Measurements from ENCODE around the gene SLC48A1. TPM values are rescaled to one million over a fixed set of nuclear protein-coding genes. Genes with fewer than 3 reads are reported as not detected.

The SLC48A1 gene
- polyA plus RNA-seq, 1 donor (not counting 4 experiments of a cell fraction or from before 2014, with no cell fraction given): 8.1 TPM

GRCh38 chr12:47746073-47746472 is 27.0 kb upstream of the SLC48A1 start:
- no peak overlapping the region for H3K9ac ChIP-seq (ENCODE audit: control insufficient read depth, extremely low read depth, insufficient read depth, low read length)
- H3K9me3 ChIP-seq (ENCODE audit: control insufficient read depth, low read depth, low read length): no peaks in the 10 kb centered on the region
- no peak overlapping the region for H3K4me3 ChIP-seq (ENCODE audit: control insufficient read depth in 2 of 3, extremely low read depth in 1 of 3, insufficient read depth in 2 of 3, low read depth in 1 of 3, low read length in 3 of 3)
- no peaks in the 10 kb centered on the region for H3K9me1 ChIP-seq (ENCODE audit: control insufficient read depth, extremely low read depth, insufficient read depth, low read length)
- FAIRE-seq (no peak), DNase-seq (ENCODE audit: low read depth, low spot score) (no peak)
- no peak overlapping the region for H2AFZ ChIP-seq (ENCODE audit: control insufficient read depth, low read length)
- TF ChIP-seq EZH2 (IDR thresholded peaks at IDR 0.05; ENCODE audit: low read length) (no peak), CTCF (optimal IDR thresholded peaks at IDR 0.05 in 1 of 3, IDR thresholded peaks at IDR 0.05 in 1 of 3, conservative IDR thresholded peaks at IDR 0.05 in 1 of 3; ENCODE audit: extremely low read depth in 1 of 3, insufficient read depth in 2 of 3, low read length in 3 of 3) (no peak)
- peaks cover 8 to 23% of the 10 kb centered on the region in 2 experiments for H3K36me3 ChIP-seq (ENCODE audit: control insufficient read depth in 2 of 2, extremely low read depth in 1 of 2, insufficient read depth in 2 of 2, low read length in 2 of 2)
- H3K4me2 ChIP-seq (ENCODE audit: control insufficient read depth, extremely low read depth, insufficient read depth, low read depth, low read length): no peak overlapping the region
- H3K79me2 ChIP-seq (ENCODE audit: control insufficient read depth, insufficient read depth, low read length): no peaks in the 10 kb centered on the region
- dilution Hi-C loops (cut with MboI; ENCODE audit: extremely low pct_ligation_motif_present, low sequenced_read_pairs): no loop called here
- no peaks in the 10 kb centered on the region for H4K20me1 ChIP-seq (ENCODE audit: control insufficient read depth, extremely low read depth, insufficient read depth, low read length)
- H3K27ac ChIP-seq (ENCODE audit: control insufficient read depth, insufficient read depth, low read length): no peak overlapping the region
- H3K27me3 ChIP-seq (ENCODE audit: control insufficient read depth, extremely low read depth, insufficient read depth, low read length): no peaks in the 10 kb centered on the region
- peaks cover 23% of the 10 kb centered on the region for H3K4me1 ChIP-seq (ENCODE audit: control insufficient read depth, extremely low read depth, insufficient read depth, low read length)

GRCh38 chr12:47746523-47746922 is 26.5 kb upstream of the SLC48A1 start:
- Histone ChIP-seq H3K36me3 (ENCODE audit: control insufficient read depth in 2 of 2, extremely low read depth in 1 of 2, insufficient read depth in 2 of 2, low read length in 2 of 2) (peaks cover 8 to 23% of the 10 kb centered on the region in 2 experiments), H2AFZ (ENCODE audit: control insufficient read depth, low read length) (no peak overlapping the region), H3K9me1 (ENCODE audit: control insufficient read depth, extremely low read depth, insufficient read depth, low read length) (no peaks in the 10 kb centered on the region), H3K9ac (ENCODE audit: control insufficient read depth, extremely low read depth, insufficient read depth, low read length) (no peak overlapping the region), H3K9me3 (ENCODE audit: control insufficient read depth, low read depth, low read length) (no peaks in the 10 kb centered on the region), H3K4me2 (ENCODE audit: control insufficient read depth, extremely low read depth, insufficient read depth, low read depth, low read length) (no peak overlapping the region), H3K4me1 (ENCODE audit: control insufficient read depth, extremely low read depth, insufficient read depth, low read length) (peaks cover 23% of the 10 kb centered on the region), H3K79me2 (ENCODE audit: control insufficient read depth, insufficient read depth, low read length) (no peaks in the 10 kb centered on the region), H3K27ac (ENCODE audit: control insufficient read depth, insufficient read depth, low read length) (no peak overlapping the region), H3K4me3 (ENCODE audit: control insufficient read depth in 2 of 3, extremely low read depth in 1 of 3, insufficient read depth in 2 of 3, low read depth in 1 of 3, low read length in 3 of 3) (no peak overlapping the region), H3K27me3 (ENCODE audit: control insufficient read depth, extremely low read depth, insufficient read depth, low read length) (no peaks in the 10 kb centered on the region), H4K20me1 (ENCODE audit: control insufficient read depth, extremely low read depth, insufficient read depth, low read length) (no peaks in the 10 kb centered on the region)
- dilution Hi-C loops (cut with MboI; ENCODE audit: extremely low pct_ligation_motif_present, low sequenced_read_pairs): no loop called here
- TF ChIP-seq CTCF (optimal IDR thresholded peaks at IDR 0.05 in 1 of 3, IDR thresholded peaks at IDR 0.05 in 1 of 3, conservative IDR thresholded peaks at IDR 0.05 in 1 of 3; ENCODE audit: extremely low read depth in 1 of 3, insufficient read depth in 2 of 3, low read length in 3 of 3) (no peak), EZH2 (IDR thresholded peaks at IDR 0.05; ENCODE audit: low read length) (no peak)
- no peak for FAIRE-seq
- no peak for DNase-seq (ENCODE audit: low read depth, low spot score)
